HepG2 (cell line): Measurements from ENCODE around the gene ZPR1. TPM values are rescaled to one million over a fixed set of nuclear protein-coding genes. Genes with fewer than 3 reads are reported as not detected.
A peak's percentile ranks its signal among the peaks of the same experiment; 100 is the strongest.

Experiments used
- CREB1 ChIP-seq, 2 experiments: fragments of 450-650 bp in 1 of 2; IDR thresholded peaks; 2 replicates each; pipeline ENCODE4 v1.6.1; 2016 to 2017; ENCODE audit warnings: control low read depth in 1 of 2, mild to moderate bottlenecking in 1 of 2, missing compliant biosample characterization in 1 of 2, missing genetic modification characterization in 1 of 2
- GPN1 ChIP-seq: sonication (generic); formaldehyde crosslinking; IDR thresholded peaks from 2 replicates; pipeline ENCODE4 v1.5.1; 2020; ENCODE audit warnings: missing genetic modification reagents, borderline replicate concordance
- GRHL1 ChIP-seq: sonication (generic); formaldehyde crosslinking; conservative IDR thresholded peaks from 2 replicates; pipeline ENCODE4 v1.8.0; 2022; ENCODE audit warnings: missing genetic modification reagents
- HNF4A ChIP-seq: sonication (generic); formaldehyde crosslinking; IDR thresholded peaks from 2 replicates; pipeline ENCODE4 v1.4.0; 2020; ENCODE audit warnings: missing genetic modification reagents
- HNRNPK ChIP-seq: fragments of 200-400 bp; formaldehyde crosslinking; IDR thresholded peaks from 2 replicates; pipeline ENCODE4 v1.6.1; 2018; ENCODE audit warnings: low read length, low read depth, moderate library complexity, mild to moderate bottlenecking; ENCODE audit not compliant: poor library complexity, severe bottlenecking
- PAXIP1 ChIP-seq: sonication (generic); formaldehyde crosslinking; conservative IDR thresholded peaks from 2 replicates; pipeline ENCODE4 v1.4.0; 2020; ENCODE audit warnings: mild to moderate bottlenecking, missing genetic modification reagents, moderate library complexity
- SETDB1 ChIP-seq: sonication (generic); formaldehyde crosslinking; IDR thresholded peaks from 2 replicates; pipeline ENCODE4 v1.5.1; 2020; ENCODE audit warnings: missing genetic modification reagents, mild to moderate bottlenecking, borderline replicate concordance
- THYN1 ChIP-seq: sonication (generic); formaldehyde crosslinking; IDR thresholded peaks from 2 replicates; pipeline ENCODE4 v1.8.1; 2023; ENCODE audit warnings: low read depth, mild to moderate bottlenecking, moderate library complexity, missing genetic modification reagents, borderline replicate concordance
- ZBTB42 ChIP-seq: sonication (generic); formaldehyde crosslinking; IDR thresholded peaks from 2 replicates; pipeline ENCODE4 v1.5.0; 2020; ENCODE audit warnings: mild to moderate bottlenecking, missing genetic modification reagents
- ZBTB44 ChIP-seq: sonication (generic); formaldehyde crosslinking; IDR thresholded peaks from 2 replicates; pipeline ENCODE4 v1.4.0; 2020; ENCODE audit warnings: missing genetic modification reagents
- ZFP41 ChIP-seq: sonication (generic); formaldehyde crosslinking; IDR thresholded peaks from 2 replicates; pipeline ENCODE4 v1.4.0; 2020; ENCODE audit warnings: mild to moderate bottlenecking, missing genetic modification reagents, borderline replicate concordance
- ZNF569 ChIP-seq: sonication (generic); formaldehyde crosslinking; IDR thresholded peaks from 2 replicates; pipeline ENCODE4 v1.5.0; 2020; ENCODE audit warnings: mild to moderate bottlenecking, missing genetic modification reagents, moderate library complexity, borderline replicate concordance
- ZNF598 ChIP-seq: sonication (generic); formaldehyde crosslinking; IDR thresholded peaks from 2 replicates; pipeline ENCODE4 v1.5.1; 2020; ENCODE audit warnings: mild to moderate bottlenecking, missing genetic modification reagents, borderline replicate concordance
- polyA plus RNA-seq, 8 experiments: library from polyadenylated mRNA; depleted of rRNA in 3 of 8; stranded (reverse) in 7 of 8; unstranded in 1 of 8; fragments of >200 nt; fragmentation: Illumina TruSeq in 4 of 8; extraction: Trizol in 4 of 8; gene quantifications; 2 replicates each; pipeline versions ENCODE4 v1.2.1 to v1.2.3, GENCODE V29; 2011 to 2016; ENCODE audit warnings: low read depth in 4 of 8, missing spikeins in 1 of 8, mixed read lengths in 1 of 8; ENCODE audit not compliant: insufficient read depth in 1 of 8
- total RNA-seq, 5 experiments: library from RNA; depleted of rRNA; stranded (reverse); fragments of >200 nt; fragmentation: Illumina TruSeq; extraction: Trizol; gene quantifications; 2 replicates each; pipeline ENCODE4 v1.2.3, GENCODE V29; 2016; ENCODE audit warnings: low read depth in 1 of 5

The ZPR1 gene
- total and polyA plus RNA-seq, 2 of the 13 experiments (the other 11 are each of a cell fraction or from before 2014, with no cell fraction given), result 40.0 to 79.3 TPM

GRCh38 chr11:116823031-116823843 is 35.4 kb upstream of the ZPR1 start, which contains the start of gene APOA4 (continued):
- 0 out of 2 replicates have a peak, but pooled peaks have one; percentile 31 for TF ChIP-seq ZBTB42 (CRISPR knock-in tag)
- no peak for TF ChIP-seq ZBTB44 (CRISPR knock-in tag)
- peak; percentile 30; the same call in 1 of the 2 replicates for TF ChIP-seq PAXIP1 (CRISPR knock-in tag)
- TF ChIP-seq ZNF598 (CRISPR knock-in tag), result no peak
- no peak for TF ChIP-seq ZNF569 (CRISPR knock-in tag)
- TF ChIP-seq GRHL1 (CRISPR knock-in tag), result no peak
- peak; percentile 64 for TF ChIP-seq HNF4A (CRISPR knock-in tag)
- TF ChIP-seq THYN1 (CRISPR knock-in tag), result no peak
- TF ChIP-seq HNRNPK, result no peak
- TF ChIP-seq GPN1 (CRISPR knock-in tag), result no peak
- no peak for TF ChIP-seq ZFP41 (CRISPR knock-in tag)
- TF ChIP-seq SETDB1, result no peak
- no peak for TF ChIP-seq CREB1 (IDR thresholded peaks at IDR 0.05)
- TF ChIP-seq CREB1 (CRISPR knock-in tag; IDR thresholded peaks at IDR 0.05), result peak; percentile 18; the same call in 1 of the 2 replicates
